IPS-15b (cell line): ENCODE data around the gene SLC6A8.

ENCODE experiments used
- H3K27me3 ChIP-seq: one replicate; pipeline ENCODE4 v1.6.1; 2013; ENCODE audit warnings: low read length; ENCODE audit not compliant: control insufficient read depth, insufficient read depth
- H3K36me3 ChIP-seq: one replicate; pipeline ENCODE4 v1.6.1; 2013; ENCODE audit warnings: low read length; ENCODE audit not compliant: control insufficient read depth, insufficient read depth
- H3K4me1 ChIP-seq: one replicate; pipeline ENCODE4 v1.6.1; 2013; ENCODE audit warnings: mild to moderate bottlenecking, low read length; ENCODE audit not compliant: control insufficient read depth, insufficient read depth
- H3K4me3 ChIP-seq: one replicate; pipeline ENCODE4 v1.5.1; 2013; ENCODE audit warnings: low read depth, low read length
- H3K9ac ChIP-seq: one replicate; pipeline ENCODE4 v1.6.1; 2013; ENCODE audit warnings: low read depth, mild to moderate bottlenecking, low read length
- H3K9me3 ChIP-seq: one replicate; pipeline ENCODE4 v1.6.1; 2013; ENCODE audit warnings: mild to moderate bottlenecking, low read length; ENCODE audit not compliant: control insufficient read depth, insufficient read depth

The SLC6A8 gene

GRCh38 chrX:153714256-153714655, 26.5 kb downstream of the SLC6A8 start:
- Histone ChIP-seq H3K4me1 (no peaks in the 10 kb centered on the region), H3K27me3 (no peaks in the 10 kb centered on the region), H3K4me3 (no peak overlapping the region), H3K9me3 (no peaks in the 10 kb centered on the region), H3K36me3 (peaks cover 25% of the 10 kb centered on the region), H3K9ac (no peak overlapping the region)

GRCh38 chrX:153717445-153717844, 29.7 kb downstream of the SLC6A8 start:
- Histone ChIP-seq H3K4me1 (no peaks in the 10 kb centered on the region), H3K4me3 (no peak overlapping the region), H3K9ac (no peak overlapping the region), H3K36me3 (peaks cover 39% of the 10 kb centered on the region), H3K9me3 (no peaks in the 10 kb centered on the region), H3K27me3 (no peaks in the 10 kb centered on the region)

- Histone ChIP-seq H3K9me3 (no peaks in the 10 kb centered on the region), H3K4me1 (no peaks in the 10 kb centered on the region), H3K4me3 (no peak overlapping the region), H3K9ac (no peak overlapping the region), H3K36me3 (peaks cover 33% of the 10 kb centered on the region), H3K27me3 (no peaks in the 10 kb centered on the region)
Measured at GRCh38 chrX:153719238-153719637, 31.5 kb downstream of the SLC6A8 start.

- Histone ChIP-seq H3K27me3 (no peaks in the 10 kb centered on the region), H3K36me3 (peaks cover 28% of the 10 kb centered on the region), H3K9me3 (no peaks in the 10 kb centered on the region), H3K9ac (no peak overlapping the region), H3K4me3 (no peak overlapping the region), H3K4me1 (no peaks in the 10 kb centered on the region)
Measured at GRCh38 chrX:153719701-153720100, 32.0 kb downstream of the SLC6A8 start.

GRCh38 chrX:153722704-153723350, 35.1 kb downstream of the SLC6A8 start:
- peak overlapping the region; percentile 66 for H3K9ac ChIP-seq
- no peaks in the 10 kb centered on the region for H3K4me1 ChIP-seq
- H3K36me3 ChIP-seq = peaks cover 16% of the 10 kb centered on the region
- no peaks in the 10 kb centered on the region for H3K9me3 ChIP-seq
- H3K27me3 ChIP-seq = no peaks in the 10 kb centered on the region
- peak overlapping the region; percentile 60 for H3K4me3 ChIP-seq

- H3K36me3 ChIP-seq = peaks cover 16% of the 10 kb centered on the region
- H3K4me3 ChIP-seq = peak overlapping the region; percentile 60
- H3K4me1 ChIP-seq = no peaks in the 10 kb centered on the region
- H3K9ac ChIP-seq = peak overlapping the region; percentile 66
- no peaks in the 10 kb centered on the region for H3K27me3 ChIP-seq
- no peaks in the 10 kb centered on the region for H3K9me3 ChIP-seq
Measured at GRCh38 chrX:153723351-153724251, 35.9 kb downstream of the SLC6A8 start.

- Histone ChIP-seq H3K27me3 (no peaks in the 10 kb centered on the region), H3K9ac (peak within 1 kb of the TSS; percentile 66), H3K9me3 (no peaks in the 10 kb centered on the region), H3K4me3 (peak within 1 kb of the TSS; percentile 60), H3K4me1 (no peaks in the 10 kb centered on the region), H3K36me3 (peaks cover 12% of the 10 kb centered on the region)
Measured at GRCh38 chrX:153724252-153725038, 36.7 kb downstream of the SLC6A8 start, which contains the start of the genes ABCD1 and BCAP31. Gene ABCD1 (plus strand): TSS chrX:153724856. CDS start chrX:153725267, 411 bp downstream. Gene BCAP31 (minus strand): TSS chrX:153724387. CDS start chrX:153723244, 1,143 bp downstream.

- H3K27me3 ChIP-seq = no peaks in the 10 kb centered on the region
- no peak overlapping the region for H3K9ac ChIP-seq
- H3K36me3 ChIP-seq = peaks cover 7% of the 10 kb centered on the region
- H3K9me3 ChIP-seq = no peaks in the 10 kb centered on the region
- no peak overlapping the region for H3K4me3 ChIP-seq
- H3K4me1 ChIP-seq = no peaks in the 10 kb centered on the region
Measured at GRCh38 chrX:153725039-153725831, 37.5 kb downstream of the SLC6A8 start.

- Histone ChIP-seq H3K9ac (no peak overlapping the region), H3K36me3 (peaks cover under 1% of the 10 kb centered on the region), H3K4me1 (no peaks in the 10 kb centered on the region), H3K4me3 (no peak overlapping the region), H3K9me3 (no peaks in the 10 kb centered on the region), H3K27me3 (no peaks in the 10 kb centered on the region)
Measured at GRCh38 chrX:153725832-153726285, 38.1 kb downstream of the SLC6A8 start.

- no peak overlapping the region for H3K4me3 ChIP-seq
- H3K36me3 ChIP-seq = no peaks in the 10 kb centered on the region
- no peaks in the 10 kb centered on the region for H3K4me1 ChIP-seq
- no peaks in the 10 kb centered on the region for H3K27me3 ChIP-seq
- H3K9ac ChIP-seq = no peak overlapping the region
- H3K9me3 ChIP-seq = no peaks in the 10 kb centered on the region
Measured at GRCh38 chrX:153726286-153727122, 38.8 kb downstream of the SLC6A8 start.
